KMS-11 (cell line): Measurements from ENCODE around the gene CLPSL1.
A peak's percentile ranks its signal among the peaks of the same experiment; 100 is the strongest.

ENCODE experiments used
- H2AFZ ChIP-seq: fragments of 200-600 bp; sonication (generic); 2 replicates; pipeline ENCODE4 v1.6.1; 2016; ENCODE audit warnings: antibody characterized with exemption, mixed run types, low read depth
- H3K27ac ChIP-seq: fragments of 200-600 bp; sonication (generic); 2 replicates; pipeline ENCODE4 v1.6.1; 2016; ENCODE audit warnings: mild to moderate bottlenecking, mixed run types
- H3K27me3 ChIP-seq: fragments of 200-600 bp; sonication (generic); 2 replicates; pipeline ENCODE4 v1.6.1; 2017; ENCODE audit warnings: mild to moderate bottlenecking, low read depth, mixed run types, moderate library complexity; ENCODE audit not compliant: insufficient read depth
- H3K36me3 ChIP-seq: fragments of 200-600 bp; sonication (generic); 2 replicates; pipeline ENCODE4 v1.6.1; 2017; ENCODE audit warnings: mild to moderate bottlenecking, mixed run types; ENCODE audit not compliant: insufficient read depth
- H3K4me1 ChIP-seq: fragments of 200-600 bp; sonication (generic); 2 replicates; pipeline ENCODE4 v1.6.1; 2016; ENCODE audit warnings: mild to moderate bottlenecking, low read depth, mixed run types; ENCODE audit not compliant: poor library complexity, severe bottlenecking
- H3K4me2 ChIP-seq: fragments of 200-600 bp; sonication (generic); 2 replicates; pipeline ENCODE4 v1.7.0; 2016; ENCODE audit warnings: mild to moderate bottlenecking, mixed run types
- H3K4me3 ChIP-seq: fragments of 200-600 bp; sonication (generic); IDR thresholded peaks from 2 replicates; pipeline ENCODE4 v1.6.1; 2017; ENCODE audit warnings: low read depth, low read length, mixed read lengths; ENCODE audit not compliant: insufficient read depth
- H3K79me2 ChIP-seq: fragments of 200-600 bp; sonication (generic); 2 replicates; pipeline ENCODE4 v1.6.1; 2016; ENCODE audit warnings: low read depth, mixed run types; ENCODE audit not compliant: insufficient read depth
- H3K9ac ChIP-seq: fragments of 200-600 bp; sonication (generic); 2 replicates; pipeline ENCODE4 v1.6.1; 2016; ENCODE audit warnings: mild to moderate bottlenecking, mixed run types
- H4K20me1 ChIP-seq: fragments of 200-600 bp; sonication (generic); 2 replicates; pipeline ENCODE4 v1.6.1; 2016; ENCODE audit warnings: mild to moderate bottlenecking, mixed run types; ENCODE audit not compliant: insufficient read depth
- TF ChIP-seq, protein P1 (sequence below): fragments of 200-600 bp; sonication (generic); conservative IDR thresholded peaks from 2 replicates; pipeline ENCODE4 v1.6.1; 2017; ENCODE audit warnings: low read depth, mild to moderate bottlenecking, antibody characterized with exemption, low read length, moderate library complexity, mixed read lengths

Gene CLPSL1

DNA sequence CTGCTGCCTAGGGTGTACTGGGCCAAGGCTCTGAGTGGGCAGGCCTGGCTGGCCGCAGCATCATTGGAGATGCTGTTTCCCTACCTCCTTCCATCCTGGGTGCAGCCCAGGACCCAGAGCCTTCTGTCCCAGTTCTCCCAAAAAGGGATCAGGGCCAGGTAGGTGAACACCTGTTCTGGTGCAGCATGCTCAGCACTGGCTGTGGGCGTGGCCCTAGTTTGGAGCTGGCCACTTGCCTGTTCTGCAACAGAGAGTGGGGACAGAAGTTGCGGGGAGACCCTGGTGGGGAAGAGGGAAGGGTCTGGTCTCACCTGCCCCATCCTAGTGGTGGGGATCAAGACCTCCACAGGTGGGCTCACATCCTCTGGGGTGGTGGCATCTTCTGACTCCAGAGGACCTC lies 45.4 kb upstream of the CLPSL1 start:
- Histone ChIP-seq H3K4me2 (no peak overlapping the region), H4K20me1 (no peaks in the 10 kb centered on the region), H3K27ac (no peak overlapping the region), H3K36me3 (no peaks in the 10 kb centered on the region), H3K27me3 (no peaks in the 10 kb centered on the region), H3K9ac (no peak overlapping the region), H2AFZ (no peak overlapping the region), H3K4me1 (peaks cover 55% of the 10 kb centered on the region), H3K79me2 (no peaks in the 10 kb centered on the region), H3K4me3 (no peak overlapping the region)
- TF ChIP-seq, protein P1, sequence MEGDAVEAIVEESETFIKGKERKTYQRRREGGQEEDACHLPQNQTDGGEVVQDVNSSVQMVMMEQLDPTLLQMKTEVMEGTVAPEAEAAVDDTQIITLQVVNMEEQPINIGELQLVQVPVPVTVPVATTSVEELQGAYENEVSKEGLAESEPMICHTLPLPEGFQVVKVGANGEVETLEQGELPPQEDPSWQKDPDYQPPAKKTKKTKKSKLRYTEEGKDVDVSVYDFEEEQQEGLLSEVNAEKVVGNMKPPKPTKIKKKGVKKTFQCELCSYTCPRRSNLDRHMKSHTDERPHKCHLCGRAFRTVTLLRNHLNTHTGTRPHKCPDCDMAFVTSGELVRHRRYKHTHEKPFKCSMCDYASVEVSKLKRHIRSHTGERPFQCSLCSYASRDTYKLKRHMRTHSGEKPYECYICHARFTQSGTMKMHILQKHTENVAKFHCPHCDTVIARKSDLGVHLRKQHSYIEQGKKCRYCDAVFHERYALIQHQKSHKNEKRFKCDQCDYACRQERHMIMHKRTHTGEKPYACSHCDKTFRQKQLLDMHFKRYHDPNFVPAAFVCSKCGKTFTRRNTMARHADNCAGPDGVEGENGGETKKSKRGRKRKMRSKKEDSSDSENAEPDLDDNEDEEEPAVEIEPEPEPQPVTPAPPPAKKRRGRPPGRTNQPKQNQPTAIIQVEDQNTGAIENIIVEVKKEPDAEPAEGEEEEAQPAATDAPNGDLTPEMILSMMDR = no peak

DNA sequence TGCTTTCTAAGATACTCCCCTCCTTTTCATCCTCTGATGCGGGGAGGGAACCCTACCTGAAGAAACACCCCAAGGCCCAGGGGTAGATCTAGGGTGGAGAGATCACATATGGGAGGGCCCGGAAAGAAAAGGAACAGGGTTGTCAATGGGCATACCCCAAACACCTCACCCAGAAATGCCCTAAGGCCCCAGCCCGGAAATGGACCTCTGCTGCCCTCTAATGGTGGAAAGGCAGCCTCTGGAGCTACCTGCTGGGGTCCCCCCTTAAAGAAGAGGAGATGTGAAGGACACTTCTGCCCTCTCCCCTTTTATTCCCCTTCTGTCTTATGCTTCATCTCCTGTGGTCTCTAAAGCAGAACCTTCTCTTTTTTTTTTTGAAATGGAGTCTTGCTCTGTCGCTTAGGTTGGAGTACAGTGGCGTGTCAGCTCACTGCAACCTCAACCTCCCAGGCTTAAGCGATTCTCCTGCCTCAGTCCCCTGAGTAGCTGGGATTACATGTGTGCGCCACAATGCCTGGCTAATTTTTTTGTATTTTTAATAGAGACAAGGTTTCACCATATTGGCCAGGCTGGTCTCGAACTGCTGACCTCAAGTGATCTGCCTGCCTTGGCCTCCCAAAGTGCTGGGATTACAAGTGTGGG lies 44.4 kb upstream of the CLPSL1 start:
- TF ChIP-seq, protein P1 = peak; percentile 93
- no peak overlapping the region for H3K27ac ChIP-seq
- no peak overlapping the region for H3K4me3 ChIP-seq
- H2AFZ ChIP-seq = peak overlapping the region; percentile 58; the same call in 1 of the 2 replicates
- H3K79me2 ChIP-seq = no peaks in the 10 kb centered on the region
- no peak overlapping the region for H3K4me2 ChIP-seq
- no peaks in the 10 kb centered on the region for H4K20me1 ChIP-seq
- H3K27me3 ChIP-seq = no peaks in the 10 kb centered on the region
- H3K9ac ChIP-seq = no peak overlapping the region
- no peaks in the 10 kb centered on the region for H3K36me3 ChIP-seq
- peaks cover 49% of the 10 kb centered on the region for H3K4me1 ChIP-seq

DNA sequence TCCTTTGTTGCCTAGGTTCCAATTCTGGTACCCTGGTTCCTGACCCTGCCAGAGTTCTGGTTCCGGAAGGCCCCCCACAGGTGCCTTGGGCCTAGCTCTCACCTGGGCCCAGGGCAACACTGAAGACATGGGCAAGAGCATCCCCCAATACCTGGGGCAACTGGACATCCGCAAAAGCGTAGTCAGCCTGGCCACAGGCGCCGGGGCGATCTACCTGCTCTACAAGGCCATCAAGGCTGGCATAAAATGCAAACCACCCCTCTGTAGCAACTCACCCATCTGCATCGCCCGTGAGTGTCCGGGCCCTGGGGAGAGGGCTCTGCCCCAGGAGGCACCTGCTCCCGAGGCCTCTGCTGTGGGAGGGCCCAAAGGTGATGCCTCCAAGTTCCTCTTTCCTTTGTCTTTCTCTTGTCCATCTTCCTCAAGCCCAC lies 43.8 kb upstream of the CLPSL1 start, which contains the start of gene ARMC12:
Gene ARMC12 (plus strand): TSS at position 51 of the 431 bp plus-strand sequence. CDS start 77 bp downstream, at position 128.
- H3K4me1 ChIP-seq = peaks cover 49% of the 10 kb centered on the region
- TF ChIP-seq, protein P1 = no peak
- H3K4me3 ChIP-seq = no peak within 1 kb of the TSS
- H4K20me1 ChIP-seq = no peaks in the 10 kb centered on the region
- H3K79me2 ChIP-seq = no peaks in the 10 kb centered on the region
- H2AFZ ChIP-seq = peak within 1 kb of the TSS; percentile 71
- no peak within 1 kb of the TSS for H3K27ac ChIP-seq
- H3K36me3 ChIP-seq = no peaks in the 10 kb centered on the region
- H3K9ac ChIP-seq = no peak within 1 kb of the TSS
- peak within 1 kb of the TSS; percentile 1; the same call in 1 of the 2 replicates for H3K4me2 ChIP-seq
- H3K27me3 ChIP-seq = no peaks in the 10 kb centered on the region

DNA sequence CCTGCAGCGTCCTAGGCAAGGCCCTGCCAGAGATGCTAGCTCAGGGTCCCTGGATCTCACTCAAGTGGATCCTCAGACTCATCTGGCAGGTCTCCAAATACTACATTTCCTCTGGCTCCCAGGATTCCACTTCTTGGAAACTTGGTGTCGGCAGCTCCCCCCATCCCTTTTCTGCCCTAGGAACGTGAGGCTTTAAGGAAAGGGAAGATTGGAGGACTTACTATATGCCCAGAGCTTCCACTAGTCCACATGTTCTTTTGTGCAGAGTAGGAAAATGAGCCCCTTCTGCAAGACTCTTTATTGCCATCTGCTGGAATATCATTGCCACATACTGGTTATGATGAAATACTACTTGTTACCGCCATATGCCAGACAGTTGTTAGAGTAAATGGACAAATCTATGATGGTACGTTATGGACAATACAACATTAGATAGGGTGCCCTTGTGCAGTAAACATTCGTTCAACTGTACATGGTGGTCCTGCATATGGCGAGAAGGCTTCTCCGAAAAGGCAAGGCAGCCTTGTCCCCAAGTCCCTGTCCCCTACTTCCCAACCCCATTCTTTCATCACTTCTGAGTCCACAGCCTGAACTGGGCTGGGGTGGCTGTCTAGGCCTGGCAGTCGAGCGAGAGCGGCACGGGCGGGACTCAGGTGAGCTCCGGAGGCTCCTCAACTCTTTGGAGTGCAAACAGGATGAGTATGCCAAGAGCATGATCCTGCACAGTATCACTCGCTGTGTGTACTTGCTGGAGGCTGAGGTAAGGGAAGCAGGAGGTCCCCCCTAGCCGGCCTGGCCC lies 43.2 kb upstream of the CLPSL1 start:
- Histone ChIP-seq H3K27me3 (no peaks in the 10 kb centered on the region), H3K4me1 (peaks cover 44% of the 10 kb centered on the region), H4K20me1 (no peaks in the 10 kb centered on the region), H3K9ac (no peak overlapping the region), H3K4me2 (peak overlapping the region; percentile 1; the same call in 1 of the 2 replicates), H3K79me2 (no peaks in the 10 kb centered on the region), H2AFZ (peak overlapping the region; percentile 71), H3K4me3 (no peak overlapping the region), H3K27ac (no peak overlapping the region), H3K36me3 (no peaks in the 10 kb centered on the region)
- TF ChIP-seq, protein P1 = peak; percentile 88
